Measurements from ENCODE around the gene FAF1.

The FAF1 gene

DNA sequence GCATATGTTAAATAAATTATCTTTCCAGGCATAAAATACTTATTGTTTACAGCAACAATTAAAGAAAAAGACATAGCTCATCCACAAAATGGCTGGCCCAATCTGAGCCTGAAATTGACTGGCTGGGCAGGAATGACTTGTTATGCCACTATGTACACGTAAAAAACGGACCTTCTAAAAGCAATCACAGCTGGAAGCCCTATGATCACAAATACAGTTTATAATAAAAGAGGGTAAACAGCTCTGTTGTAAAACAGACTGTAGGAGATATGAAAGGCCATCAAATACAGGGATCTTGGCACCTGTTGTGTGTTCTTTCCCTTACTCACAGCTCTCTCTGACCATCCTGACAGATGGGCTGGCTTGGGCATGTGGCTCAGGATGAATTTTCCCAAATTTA is 466.4 kb downstream of the FAF1 start:
- Histone ChIP-seq H3K4me3 (ENCODE audit: insufficient read depth, low read length, poor library complexity, severe bottlenecking) (no peak overlapping the region), H3K4me2 (ENCODE audit: low read depth, low read length, poor library complexity, severe bottlenecking) (no peak overlapping the region), H3K79me2 (ENCODE audit: insufficient read depth, low read length) (no peaks in the 10 kb centered on the region), H3K9ac (ENCODE audit: low read length) (no peak overlapping the region), H3K27ac (ENCODE audit: low read depth, low read length) (no peak overlapping the region), H3K36me3 (ENCODE audit: low read length) (peaks cover 18% of the 10 kb centered on the region), H3K9me3 (ENCODE audit: insufficient read depth, low read length) (peaks cover 12% of the 10 kb centered on the region; the same call in 1 of the 2 replicates), H2AFZ (ENCODE audit: low read depth, low read length, severe bottlenecking) (no peak overlapping the region), H3K27me3 (ENCODE audit: low read length) (no peaks in the 10 kb centered on the region), H3F3A (ENCODE audit: insufficient read depth) (no peaks in the 10 kb centered on the region), H3K9me2 (replicated peaks; ENCODE audit: insufficient read depth, low read length) (no peaks in the 10 kb centered on the region), H4K20me1 (ENCODE audit: low read depth, low read length) (no peaks in the 10 kb centered on the region)
- TF ChIP-seq CTCF (IDR thresholded peaks at IDR 0.05; ENCODE audit: insufficient read depth, low read length, poor library complexity, severe bottlenecking) (no peak), EZH2phosphoT487 (conservative IDR thresholded peaks at IDR 0.05; ENCODE audit: low read length) (no peak)

- no peaks in the 10 kb centered on the region for H3K27me3 ChIP-seq (ENCODE audit: low read length)
- H3K4me2 ChIP-seq (ENCODE audit: low read depth, low read length, poor library complexity, severe bottlenecking): no peak overlapping the region
- H3K4me3 ChIP-seq (ENCODE audit: insufficient read depth, low read length, poor library complexity, severe bottlenecking): no peak overlapping the region
- H3K9ac ChIP-seq (ENCODE audit: low read length): no peak overlapping the region
- no peak overlapping the region for H3K27ac ChIP-seq (ENCODE audit: low read depth, low read length)
- H4K20me1 ChIP-seq (ENCODE audit: low read depth, low read length): no peaks in the 10 kb centered on the region
- no peaks in the 10 kb centered on the region for H3K79me2 ChIP-seq (ENCODE audit: insufficient read depth, low read length)
- H3K9me2 ChIP-seq (replicated peaks; ENCODE audit: insufficient read depth, low read length): no peaks in the 10 kb centered on the region
- H3K9me3 ChIP-seq (ENCODE audit: insufficient read depth, low read length): peaks cover 5% of the 10 kb centered on the region; the same call in 1 of the 2 replicates
- H3K36me3 ChIP-seq (ENCODE audit: low read length): peaks cover 11% of the 10 kb centered on the region; the same call in 1 of the 2 replicates
- TF ChIP-seq CTCF (IDR thresholded peaks at IDR 0.05; ENCODE audit: insufficient read depth, low read length, poor library complexity, severe bottlenecking) (no peak), EZH2phosphoT487 (conservative IDR thresholded peaks at IDR 0.05; ENCODE audit: low read length) (no peak)
- no peaks in the 10 kb centered on the region for H3F3A ChIP-seq (ENCODE audit: insufficient read depth)
- H2AFZ ChIP-seq (ENCODE audit: low read depth, low read length, severe bottlenecking): no peak overlapping the region
Measured at GRCh38 chr1:50492142-50492541, 467.9 kb downstream of the FAF1 start.

GRCh38 chr1:50491142-50491541 is 468.9 kb downstream of the FAF1 start:
- no peaks in the 10 kb centered on the region for H3K27me3 ChIP-seq (ENCODE audit: low read length)
- H3K9me2 ChIP-seq (replicated peaks; ENCODE audit: insufficient read depth, low read length): no peaks in the 10 kb centered on the region
- H2AFZ ChIP-seq (ENCODE audit: low read depth, low read length, severe bottlenecking): no peak overlapping the region
- H4K20me1 ChIP-seq (ENCODE audit: low read depth, low read length): no peaks in the 10 kb centered on the region
- no peak overlapping the region for H3K4me2 ChIP-seq (ENCODE audit: low read depth, low read length, poor library complexity, severe bottlenecking)
- H3K27ac ChIP-seq (ENCODE audit: low read depth, low read length): no peak overlapping the region
- H3K9ac ChIP-seq (ENCODE audit: low read length): no peak overlapping the region
- no peaks in the 10 kb centered on the region for H3K79me2 ChIP-seq (ENCODE audit: insufficient read depth, low read length)
- no peak overlapping the region for H3K4me3 ChIP-seq (ENCODE audit: insufficient read depth, low read length, poor library complexity, severe bottlenecking)
- H3K9me3 ChIP-seq (ENCODE audit: insufficient read depth, low read length): no peaks in the 10 kb centered on the region
- no peak for TF ChIP-seq EZH2phosphoT487 (conservative IDR thresholded peaks at IDR 0.05; ENCODE audit: low read length)
- TF ChIP-seq CTCF (IDR thresholded peaks at IDR 0.05; ENCODE audit: insufficient read depth, low read length, poor library complexity, severe bottlenecking): no peak
- H3K36me3 ChIP-seq (ENCODE audit: low read length): 0 out of 2 replicates have a peak, but pooled peaks cover 3% of the 10 kb centered on the region
- no peaks in the 10 kb centered on the region for H3F3A ChIP-seq (ENCODE audit: insufficient read depth)
